Measurements from ENCODE around the gene GGT6. TPM values are rescaled to one million over a fixed set of nuclear protein-coding genes. Genes with fewer than 3 reads are reported as not detected.

The GGT6 gene
- polyA plus RNA-seq, 1 donor (not counting 4 experiments of a cell fraction or from before 2014, with no cell fraction given): 0.93 TPM

GRCh38 chr17:4523946-4524345, 36.4 kb downstream of the GGT6 start:
- DNase-seq (ENCODE audit: low read depth, low spot score) (no peak), FAIRE-seq (no peak)
- Histone ChIP-seq H3K27ac (ENCODE audit: control insufficient read depth, insufficient read depth, low read length) (no peak overlapping the region), H3K36me3 (ENCODE audit: control insufficient read depth in 2 of 2, extremely low read depth in 1 of 2, insufficient read depth in 2 of 2, low read length in 2 of 2) (no peaks in the 10 kb centered on the region), H3K9ac (ENCODE audit: control insufficient read depth, extremely low read depth, insufficient read depth, low read length) (no peak overlapping the region), H3K79me2 (ENCODE audit: control insufficient read depth, insufficient read depth, low read length) (no peaks in the 10 kb centered on the region), H3K4me1 (ENCODE audit: control insufficient read depth, extremely low read depth, insufficient read depth, low read length) (peaks cover 12% of the 10 kb centered on the region), H3K4me3 (ENCODE audit: control insufficient read depth in 2 of 3, extremely low read depth in 1 of 3, insufficient read depth in 2 of 3, low read depth in 1 of 3, low read length in 3 of 3) (no peak overlapping the region), H3K4me2 (ENCODE audit: control insufficient read depth, extremely low read depth, insufficient read depth, low read depth, low read length) (no peak overlapping the region), H3K9me1 (ENCODE audit: control insufficient read depth, extremely low read depth, insufficient read depth, low read length) (no peaks in the 10 kb centered on the region), H2AFZ (ENCODE audit: control insufficient read depth, low read length) (no peak overlapping the region), H4K20me1 (ENCODE audit: control insufficient read depth, extremely low read depth, insufficient read depth, low read length) (no peaks in the 10 kb centered on the region), H3K27me3 (ENCODE audit: control insufficient read depth, extremely low read depth, insufficient read depth, low read length) (peaks cover 6% of the 10 kb centered on the region), H3K9me3 (ENCODE audit: control insufficient read depth, low read depth, low read length) (no peaks in the 10 kb centered on the region)
- dilution Hi-C loops (cut with MboI; ENCODE audit: extremely low pct_ligation_motif_present, low sequenced_read_pairs): no loop called here
- no peak for TF ChIP-seq EZH2 (IDR thresholded peaks at IDR 0.05; ENCODE audit: low read length)
- TF ChIP-seq CTCF (optimal IDR thresholded peaks at IDR 0.05 in 1 of 3, IDR thresholded peaks at IDR 0.05 in 1 of 3, conservative IDR thresholded peaks at IDR 0.05 in 1 of 3; ENCODE audit: extremely low read depth in 1 of 3, insufficient read depth in 2 of 3, low read length in 3 of 3): no peak

- H3K79me2 ChIP-seq (ENCODE audit: control insufficient read depth, insufficient read depth, low read length): no peaks in the 10 kb centered on the region
- H3K4me2 ChIP-seq (ENCODE audit: control insufficient read depth, extremely low read depth, insufficient read depth, low read depth, low read length): no peak overlapping the region
- H3K4me3 ChIP-seq (ENCODE audit: control insufficient read depth in 2 of 3, extremely low read depth in 1 of 3, insufficient read depth in 2 of 3, low read depth in 1 of 3, low read length in 3 of 3): no peak overlapping the region
- peaks cover 6% of the 10 kb centered on the region for H3K27me3 ChIP-seq (ENCODE audit: control insufficient read depth, extremely low read depth, insufficient read depth, low read length)
- H3K9me1 ChIP-seq (ENCODE audit: control insufficient read depth, extremely low read depth, insufficient read depth, low read length): no peaks in the 10 kb centered on the region
- FAIRE-seq (no peak), DNase-seq (ENCODE audit: low read depth, low spot score) (no peak)
- no peak overlapping the region for H3K27ac ChIP-seq (ENCODE audit: control insufficient read depth, insufficient read depth, low read length)
- TF ChIP-seq EZH2 (IDR thresholded peaks at IDR 0.05; ENCODE audit: low read length): no peak
- TF ChIP-seq CTCF (optimal IDR thresholded peaks at IDR 0.05 in 1 of 3, IDR thresholded peaks at IDR 0.05 in 1 of 3, conservative IDR thresholded peaks at IDR 0.05 in 1 of 3; ENCODE audit: extremely low read depth in 1 of 3, insufficient read depth in 2 of 3, low read length in 3 of 3): no peak
- peaks cover 12% of the 10 kb centered on the region for H3K4me1 ChIP-seq (ENCODE audit: control insufficient read depth, extremely low read depth, insufficient read depth, low read length)
- H3K36me3 ChIP-seq (ENCODE audit: control insufficient read depth in 2 of 2, extremely low read depth in 1 of 2, insufficient read depth in 2 of 2, low read length in 2 of 2): no peaks in the 10 kb centered on the region
- no peak overlapping the region for H2AFZ ChIP-seq (ENCODE audit: control insufficient read depth, low read length)
- dilution Hi-C loops (cut with MboI; ENCODE audit: extremely low pct_ligation_motif_present, low sequenced_read_pairs): no loop called here
- no peaks in the 10 kb centered on the region for H4K20me1 ChIP-seq (ENCODE audit: control insufficient read depth, extremely low read depth, insufficient read depth, low read length)
- H3K9me3 ChIP-seq (ENCODE audit: control insufficient read depth, low read depth, low read length): no peaks in the 10 kb centered on the region
- H3K9ac ChIP-seq (ENCODE audit: control insufficient read depth, extremely low read depth, insufficient read depth, low read length): no peak overlapping the region
Measured at GRCh38 chr17:4522661-4523060, 37.7 kb downstream of the GGT6 start.

All from keratinocyte (primary cell).